ENCODE results near the gene CELSR1. TPM values are rescaled to one million over a fixed set of nuclear protein-coding genes. Genes with fewer than 3 reads are reported as not detected.

The CELSR1 gene
- total RNA-seq, 1 donor from 2014 or later, result 27.9 TPM

DNA sequence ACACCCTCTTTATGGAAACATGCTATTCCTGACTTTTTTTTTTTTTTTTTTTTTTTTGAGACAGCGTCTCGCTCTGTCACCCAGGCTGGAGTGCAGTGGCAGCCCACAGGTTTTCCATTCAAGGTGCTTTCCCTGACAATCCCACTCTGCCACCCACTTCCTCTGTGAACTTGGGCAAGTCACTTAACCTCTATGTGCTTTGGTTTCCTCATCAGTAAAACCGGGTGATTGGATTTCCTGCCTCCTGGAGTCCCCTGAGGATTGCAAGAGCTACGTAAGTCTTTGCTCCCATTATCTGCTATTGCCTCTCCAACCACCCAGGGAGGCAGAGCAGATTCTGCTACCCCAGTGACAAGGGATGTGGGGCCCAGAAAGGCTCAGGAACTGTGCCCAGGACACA is 54.1 kb downstream of the CELSR1 start:
- H3K9me3 Mint-ChIP-seq (ENCODE audit: low read depth), result peaks cover 5% of the 10 kb centered on the region
- H3K27me3 Mint-ChIP-seq (ENCODE audit: low read depth), result no peaks in the 10 kb centered on the region
- TF ChIP-seq, protein P1, sequence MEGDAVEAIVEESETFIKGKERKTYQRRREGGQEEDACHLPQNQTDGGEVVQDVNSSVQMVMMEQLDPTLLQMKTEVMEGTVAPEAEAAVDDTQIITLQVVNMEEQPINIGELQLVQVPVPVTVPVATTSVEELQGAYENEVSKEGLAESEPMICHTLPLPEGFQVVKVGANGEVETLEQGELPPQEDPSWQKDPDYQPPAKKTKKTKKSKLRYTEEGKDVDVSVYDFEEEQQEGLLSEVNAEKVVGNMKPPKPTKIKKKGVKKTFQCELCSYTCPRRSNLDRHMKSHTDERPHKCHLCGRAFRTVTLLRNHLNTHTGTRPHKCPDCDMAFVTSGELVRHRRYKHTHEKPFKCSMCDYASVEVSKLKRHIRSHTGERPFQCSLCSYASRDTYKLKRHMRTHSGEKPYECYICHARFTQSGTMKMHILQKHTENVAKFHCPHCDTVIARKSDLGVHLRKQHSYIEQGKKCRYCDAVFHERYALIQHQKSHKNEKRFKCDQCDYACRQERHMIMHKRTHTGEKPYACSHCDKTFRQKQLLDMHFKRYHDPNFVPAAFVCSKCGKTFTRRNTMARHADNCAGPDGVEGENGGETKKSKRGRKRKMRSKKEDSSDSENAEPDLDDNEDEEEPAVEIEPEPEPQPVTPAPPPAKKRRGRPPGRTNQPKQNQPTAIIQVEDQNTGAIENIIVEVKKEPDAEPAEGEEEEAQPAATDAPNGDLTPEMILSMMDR (IDR thresholded peaks at IDR 0.05), result no peak

DNA sequence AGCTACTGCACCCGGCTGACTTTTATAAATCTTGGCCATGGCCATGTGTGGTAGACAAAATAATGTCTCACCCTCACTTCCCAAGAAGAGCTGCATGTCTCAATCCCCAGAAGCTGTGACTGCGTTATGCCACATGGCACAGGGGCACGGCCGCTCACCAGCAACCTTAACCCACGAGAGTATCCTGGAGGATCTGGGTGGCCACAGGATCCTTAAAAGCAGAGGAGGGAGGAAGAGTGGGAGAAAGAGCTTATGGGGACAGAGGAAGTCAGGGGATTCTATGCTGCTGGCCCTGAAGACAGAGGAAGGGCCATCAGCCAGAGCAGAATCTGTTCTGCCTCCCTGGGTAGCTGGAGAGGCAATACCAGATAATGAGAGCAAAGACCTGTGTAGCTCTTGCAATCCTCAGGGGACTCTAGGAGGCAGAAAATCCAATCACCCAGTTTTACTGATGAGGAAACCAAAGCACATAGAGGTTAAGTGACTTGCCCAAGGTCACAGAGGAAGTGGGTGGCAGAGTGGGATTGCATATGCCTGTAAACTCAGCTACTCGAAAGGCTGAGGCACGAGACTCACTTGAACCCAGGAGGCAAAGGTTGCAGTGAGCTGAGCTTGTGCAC is 55.3 kb downstream of the CELSR1 start:
- H3K27me3 Mint-ChIP-seq (ENCODE audit: low read depth), result no peaks in the 10 kb centered on the region
- H3K27ac Mint-ChIP-seq (ENCODE audit: unreplicated experiment), result no peak overlapping the region
- peaks cover 5% of the 10 kb centered on the region for H3K9me3 Mint-ChIP-seq (ENCODE audit: low read depth)
- H3K4me1 Mint-ChIP-seq (ENCODE audit: low read depth), result peaks cover 49% of the 10 kb centered on the region
- H3K4me3 Mint-ChIP-seq (ENCODE audit: unreplicated experiment), result no peak overlapping the region
- DNase-seq (ENCODE audit: low spot score), result no peak
- peaks cover 2% of the 10 kb centered on the region for H3K36me3 Mint-ChIP-seq (ENCODE audit: low read depth)
- TF ChIP-seq, protein P1 (IDR thresholded peaks at IDR 0.05), result no peak

More for the DNA sequence above, 54.1 kb downstream of the CELSR1 start:
- Mint-ChIP-seq H3K36me3 (ENCODE audit: low read depth) (peaks cover 2% of the 10 kb centered on the region), H3K27ac (ENCODE audit: unreplicated experiment) (peak overlapping the region; percentile 75), H3K4me1 (ENCODE audit: low read depth) (peaks cover 51% of the 10 kb centered on the region), H3K4me3 (ENCODE audit: unreplicated experiment) (no peak overlapping the region)
- no peak for DNase-seq (ENCODE audit: low spot score)

- Mint-ChIP-seq H3K36me3 (ENCODE audit: low read depth) (peaks cover 2% of the 10 kb centered on the region), H3K27me3 (ENCODE audit: low read depth) (no peaks in the 10 kb centered on the region), H3K27ac (ENCODE audit: unreplicated experiment) (no peak overlapping the region), H3K9me3 (ENCODE audit: low read depth) (peaks cover 5% of the 10 kb centered on the region), H3K4me3 (ENCODE audit: unreplicated experiment) (no peak overlapping the region), H3K4me1 (ENCODE audit: low read depth) (peaks cover 42% of the 10 kb centered on the region)
- DNase-seq (ENCODE audit: low spot score), result no peak
- TF ChIP-seq, protein P1 (IDR thresholded peaks at IDR 0.05), result no peak
Observed at GRCh38 chr22:46481386-46481785, 56.0 kb downstream of the CELSR1 start.

DNA sequence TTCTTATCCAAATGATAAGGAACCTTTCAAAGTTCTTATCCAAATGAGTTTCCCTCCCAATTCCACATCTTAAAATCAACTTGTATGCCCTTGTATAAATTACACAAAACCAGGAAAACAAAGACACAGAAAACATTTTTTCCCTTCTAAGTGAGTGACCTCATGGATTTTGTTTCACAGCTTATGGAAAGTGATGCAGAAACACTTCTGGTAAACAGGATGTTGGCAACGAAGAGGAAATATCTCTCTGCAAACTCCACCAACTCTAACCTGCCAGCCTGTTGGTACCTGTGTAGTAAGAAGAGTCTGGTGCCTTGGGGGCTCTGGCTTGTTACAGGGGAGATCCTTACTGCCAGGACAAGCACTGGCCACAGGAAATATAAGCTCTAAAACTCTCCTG is 57.0 kb downstream of the CELSR1 start:
- no peak overlapping the region for H3K27ac Mint-ChIP-seq (ENCODE audit: unreplicated experiment)

DNA sequence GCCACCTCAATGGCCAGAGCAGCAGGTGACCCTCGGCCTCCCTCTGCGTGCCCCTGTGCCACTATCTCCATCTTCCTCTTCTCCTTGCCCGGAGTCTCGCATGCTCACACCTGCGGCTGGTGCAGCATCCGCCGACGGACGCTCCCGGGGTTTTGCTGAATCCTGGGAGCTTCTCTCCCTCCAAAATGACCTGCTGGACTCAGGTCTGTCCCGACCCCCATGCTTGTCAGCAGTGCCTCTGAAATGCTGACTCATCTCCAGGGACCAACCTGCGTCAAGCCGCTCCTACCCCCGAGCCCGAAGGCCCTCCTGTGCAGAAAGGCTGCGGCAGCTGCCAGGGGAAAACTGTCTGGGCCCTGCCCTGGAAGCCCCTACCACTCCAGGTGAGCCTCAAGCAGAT is 58.4 kb downstream of the CELSR1 start:
- DNase-seq (ENCODE audit: low spot score), result no peak
- H3K36me3 Mint-ChIP-seq (ENCODE audit: low read depth), result peaks cover 7% of the 10 kb centered on the region
- no peak overlapping the region for H3K27ac Mint-ChIP-seq (ENCODE audit: unreplicated experiment)
- peaks cover 14% of the 10 kb centered on the region for H3K9me3 Mint-ChIP-seq (ENCODE audit: low read depth)
- no peak overlapping the region for H3K4me3 Mint-ChIP-seq (ENCODE audit: unreplicated experiment)
- no peaks in the 10 kb centered on the region for H3K27me3 Mint-ChIP-seq (ENCODE audit: low read depth)
- TF ChIP-seq, protein P1 (IDR thresholded peaks at IDR 0.05), result no peak
- peaks cover 26% of the 10 kb centered on the region for H3K4me1 Mint-ChIP-seq (ENCODE audit: low read depth)

More for the DNA sequence above, 57.0 kb downstream of the CELSR1 start:
- DNase-seq (ENCODE audit: low spot score), result no peak
- no peak overlapping the region for H3K4me3 Mint-ChIP-seq (ENCODE audit: unreplicated experiment)
- H3K4me1 Mint-ChIP-seq (ENCODE audit: low read depth), result peaks cover 39% of the 10 kb centered on the region
- peaks cover 7% of the 10 kb centered on the region for H3K9me3 Mint-ChIP-seq (ENCODE audit: low read depth)
- TF ChIP-seq, protein P1 (IDR thresholded peaks at IDR 0.05), result no peak
- H3K36me3 Mint-ChIP-seq (ENCODE audit: low read depth), result peaks cover 2% of the 10 kb centered on the region
- H3K27me3 Mint-ChIP-seq (ENCODE audit: low read depth), result no peaks in the 10 kb centered on the region
